HEK293 (cell line): ENCODE data around the gene C3.

Experiments used
- CTCF ChIA-PET: fragments of 350-600 bp; formaldehyde crosslinking; extraction: SDS; loops from one replicate; lab custom pipeline; 2021; ENCODE audit warnings: antibody characterized with exemption; lab: Yijun Ruan, JAX
- POLR2A ChIA-PET: fragments of 300-600 bp; formaldehyde crosslinking; extraction: SDS; loops from one replicate; lab custom pipeline; 2020; ENCODE audit warnings: antibody characterized with exemption, inconsistent platforms; lab: Yijun Ruan, JAX
- H3K27ac ChIP-seq: fragments of 200-500 bp; sonication (Bioruptor generic); 2 replicates; pipeline ENCODE4 v1.5.1; 2014; ENCODE audit warnings: low read depth, low read length, control low read depth, inconsistent platforms; ENCODE audit errors: extremely low read depth
- H3K36me3 ChIP-seq, 2 experiments: fragments of 200-500 bp in 1 of 2; sonication (Bioruptor generic) in 1 of 2; 1 replicate in 1 of 2; 2 replicates in 1 of 2; pipeline ENCODE4 v1.5.1; 2014 to 2017; ENCODE audit warnings: inconsistent platforms in 2 of 2, low read length in 2 of 2; ENCODE audit not compliant: control insufficient read depth in 2 of 2, insufficient read depth in 1 of 2
- H3K4me1 ChIP-seq: fragments of 200-500 bp; sonication (Bioruptor generic); 2 replicates; pipeline ENCODE4 v1.5.1; 2014; ENCODE audit warnings: mild to moderate bottlenecking, low read length, inconsistent platforms; ENCODE audit not compliant: control insufficient read depth, insufficient read depth
- H3K4me3 ChIP-seq: 2 replicates; pipeline ENCODE4 v1.5.1; 2011; ENCODE audit warnings: low read depth, mild to moderate bottlenecking, control low read depth, low read length, moderate library complexity
- H3K9me3 ChIP-seq: fragments of 200-500 bp; sonication (Bioruptor generic); 2 replicates; pipeline ENCODE4 v1.5.1; 2014; ENCODE audit warnings: low read depth, low read length, inconsistent platforms; ENCODE audit not compliant: control insufficient read depth, insufficient read depth
- BCL11B ChIP-seq: fragments of 450-650 bp; formaldehyde crosslinking; IDR thresholded peaks from 2 replicates; pipeline ENCODE4 v1.5.1; 2016; ENCODE audit warnings: low read depth, missing biosample characterization, missing genetic modification characterization
- CTCF ChIP-seq: fragments of 450-650 bp; formaldehyde crosslinking; IDR thresholded peaks from 2 replicates; pipeline ENCODE4 v1.5.1; 2016; ENCODE audit warnings: missing biosample characterization, missing genetic modification characterization
- KLF1 ChIP-seq: fragments of 450-650 bp; formaldehyde crosslinking; IDR thresholded peaks from 2 replicates; pipeline ENCODE4 v1.5.1; 2016; ENCODE audit warnings: missing biosample characterization, missing genetic modification characterization
- KLF8 ChIP-seq: fragments of 450-650 bp; formaldehyde crosslinking; IDR thresholded peaks from 2 replicates; pipeline ENCODE4 v1.5.1; 2016; ENCODE audit warnings: missing biosample characterization, missing genetic modification characterization
- OVOL3 ChIP-seq: fragments of 450-650 bp; formaldehyde crosslinking; IDR thresholded peaks from 2 replicates; pipeline ENCODE4 v1.5.1; 2016; ENCODE audit warnings: missing biosample characterization, missing genetic modification characterization
- PBX3 ChIP-seq: sonication (generic); formaldehyde crosslinking; IDR thresholded peaks from 2 replicates; pipeline ENCODE4 v1.8.1; 2022; ENCODE audit warnings: mild to moderate bottlenecking, moderate library complexity, missing genetic modification reagents
- ZBTB7A ChIP-seq: fragments of 450-650 bp; formaldehyde crosslinking; IDR thresholded peaks from 2 replicates; pipeline ENCODE4 v1.5.1; 2016; ENCODE audit warnings: low read depth, missing biosample characterization, missing genetic modification characterization
- ZFP3 ChIP-seq: fragments of 450-650 bp; formaldehyde crosslinking; IDR thresholded peaks from 2 replicates; pipeline ENCODE4 v1.5.1; 2016; ENCODE audit warnings: low read depth, missing biosample characterization, missing genetic modification characterization
- ZNF121 ChIP-seq: fragments of 450-650 bp; formaldehyde crosslinking; IDR thresholded peaks from 2 replicates; pipeline ENCODE4 v1.5.1; 2016; ENCODE audit warnings: missing biosample characterization, missing genetic modification characterization
- ZNF174 ChIP-seq: fragments of 450-650 bp; formaldehyde crosslinking; IDR thresholded peaks from 2 replicates; pipeline ENCODE4 v1.5.0; 2017; ENCODE audit warnings: missing biosample characterization, mild to moderate bottlenecking, missing genetic modification characterization
- ZNF184 ChIP-seq: fragments of 450-650 bp; IDR thresholded peaks from 2 replicates; pipeline ENCODE4 v1.5.1; 2018; ENCODE audit warnings: missing biosample characterization, mild to moderate bottlenecking, missing genetic modification characterization
- ZNF214 ChIP-seq: fragments of 450-650 bp; formaldehyde crosslinking; IDR thresholded peaks from 2 replicates; pipeline ENCODE4 v1.5.1; 2017; ENCODE audit warnings: missing biosample characterization, mild to moderate bottlenecking, missing genetic modification characterization, borderline replicate concordance
- ZNF37A ChIP-seq: fragments of 450-650 bp; IDR thresholded peaks from 2 replicates; pipeline ENCODE4 v1.5.1; 2018; ENCODE audit warnings: missing biosample characterization, missing genetic modification characterization
- ZNF398 ChIP-seq: fragments of 450-650 bp; formaldehyde crosslinking; IDR thresholded peaks from 2 replicates; pipeline ENCODE4 v1.5.1; 2017; ENCODE audit warnings: missing biosample characterization, missing genetic modification characterization
- ZNF433 ChIP-seq: fragments of 450-650 bp; formaldehyde crosslinking; IDR thresholded peaks from 2 replicates; pipeline ENCODE4 v1.5.1; 2016; ENCODE audit warnings: missing biosample characterization, missing genetic modification characterization, low read depth
- ZNF473 ChIP-seq: fragments of 450-650 bp; formaldehyde crosslinking; IDR thresholded peaks from 2 replicates; pipeline ENCODE4 v1.5.1; 2017; ENCODE audit warnings: missing biosample characterization, missing genetic modification characterization
- ZNF501 ChIP-seq: fragments of 450-650 bp; formaldehyde crosslinking; IDR thresholded peaks from 2 replicates; pipeline ENCODE4 v1.5.1; 2016; ENCODE audit warnings: missing biosample characterization, missing genetic modification characterization
- ZNF518A ChIP-seq: fragments of 450-650 bp; formaldehyde crosslinking; conservative IDR thresholded peaks from 2 replicates; pipeline ENCODE4 v1.5.1; 2016; ENCODE audit warnings: low read depth, missing biosample characterization, missing genetic modification characterization
- ZNF664 ChIP-seq: fragments of 450-650 bp; formaldehyde crosslinking; IDR thresholded peaks from 2 replicates; pipeline ENCODE4 v1.5.1; 2016; ENCODE audit warnings: missing biosample characterization, missing genetic modification characterization
- ZNF747 ChIP-seq: fragments of 450-650 bp; formaldehyde crosslinking; IDR thresholded peaks from 2 replicates; pipeline ENCODE4 v1.5.1; 2016; ENCODE audit warnings: missing biosample characterization, missing genetic modification characterization

Gene C3

GRCh38 chr19:6733338-6734095 is 13.1 kb upstream of the C3 start:
- no peak for TF ChIP-seq BCL11B (tag by site-specific recombination)
- no peak for TF ChIP-seq ZNF664 (tag by site-specific recombination)
- TF ChIP-seq ZNF518A (tag by site-specific recombination) = no peak
- no peak for TF ChIP-seq KLF1
- no peak for TF ChIP-seq ZNF121 (tag by site-specific recombination)
- TF ChIP-seq ZNF747 = no peak
- no peak for TF ChIP-seq ZNF184 (tag by site-specific recombination)
- TF ChIP-seq KLF8 (tag by site-specific recombination) = no peak
- no peak for TF ChIP-seq ZNF501 (tag by site-specific recombination)
- TF ChIP-seq ZNF37A (tag by site-specific recombination) = no peak
- no peak for TF ChIP-seq PBX3
- TF ChIP-seq ZBTB7A = no peak
- no peak for TF ChIP-seq ZNF433 (tag by site-specific recombination)
- no peak for TF ChIP-seq CTCF (tag by site-specific recombination)
- no peak for TF ChIP-seq OVOL3
- no peak for TF ChIP-seq ZNF398 (tag by site-specific recombination)
- TF ChIP-seq ZNF174 (tag by site-specific recombination) = no peak
- no peak for TF ChIP-seq ZNF473 (tag by site-specific recombination)
- no peak for TF ChIP-seq ZNF214
- no peak for TF ChIP-seq ZFP3 (tag by site-specific recombination)
- H3K4me3 ChIP-seq = no peak overlapping the region
- ChIA-PET CTCF (no interaction called here), POLR2A (no interaction called here)
- H3K36me3 ChIP-seq = peaks cover 0 to 23% of the 10 kb centered on the region in 2 experiments; a peak in 2 of 3 replicates
- H3K4me1 ChIP-seq = peaks cover 5% of the 10 kb centered on the region
- H3K27ac ChIP-seq = no peak overlapping the region
- H3K9me3 ChIP-seq = no peaks in the 10 kb centered on the region
